ENCODE data around the gene CDCP2. TPM values are rescaled to one million over a fixed set of nuclear protein-coding genes. Genes with fewer than 3 reads are reported as not detected.

Gene CDCP2
- total RNA-seq, 2 donors from 2014 or later = 0.23 TPM; not detected in 1

- no peaks in the 10 kb centered on the region for H3K27me3 ChIP-seq (replicated peaks; ENCODE audit: insufficient read depth)
- H3K36me3 ChIP-seq = no peaks in the 10 kb centered on the region
- TF ChIP-seq POLR2AphosphoS5 (IDR thresholded peaks at IDR 0.05) (no peak), POLR2A (IDR thresholded peaks at IDR 0.05) (no peak), CTCF (IDR thresholded peaks at IDR 0.05) (no peak)
- H3K9me3 ChIP-seq = no peaks in the 10 kb centered on the region
- no peak for DNase-seq (ENCODE audit: low spot score)
- H3K4me3 ChIP-seq = no peak overlapping the region
- no peaks in the 10 kb centered on the region for H3K4me1 ChIP-seq (replicated peaks)
- intact Hi-C loops (cut with DNase I) = no loop called here
- no peak overlapping the region for H3K27ac ChIP-seq
- 90% methylated on average over 6 of the region's 6 CpGs for WGBS
Measured at GRCh38 chr1:54157401-54157800, 4.6 kb upstream of the CDCP2 start.

- WGBS = 94% methylated on average over 7 of the region's 7 CpGs
- H3K36me3 ChIP-seq = no peaks in the 10 kb centered on the region
- no peaks in the 10 kb centered on the region for H3K9me3 ChIP-seq
- DNase-seq (ENCODE audit: low spot score) = no peak
- no peak for TF ChIP-seq POLR2A (IDR thresholded peaks at IDR 0.05)
- no peak for TF ChIP-seq CTCF (IDR thresholded peaks at IDR 0.05)
- no peak for TF ChIP-seq POLR2AphosphoS5 (IDR thresholded peaks at IDR 0.05)
- no peaks in the 10 kb centered on the region for H3K4me1 ChIP-seq (replicated peaks)
- intact Hi-C loops (cut with DNase I) = no loop called here
- H3K27me3 ChIP-seq (replicated peaks; ENCODE audit: insufficient read depth) = no peaks in the 10 kb centered on the region
- H3K4me3 ChIP-seq = no peak overlapping the region
- no peak overlapping the region for H3K27ac ChIP-seq
Measured at GRCh38 chr1:54156986-54157385, 4.2 kb upstream of the CDCP2 start.

- TF ChIP-seq POLR2A (IDR thresholded peaks at IDR 0.05) (no peak), CTCF (IDR thresholded peaks at IDR 0.05) (no peak), POLR2AphosphoS5 (IDR thresholded peaks at IDR 0.05) (no peak)
- no peaks in the 10 kb centered on the region for H3K9me3 ChIP-seq
- H3K36me3 ChIP-seq = no peaks in the 10 kb centered on the region
- WGBS = 98% methylated on average over 3 of the region's 3 CpGs
- intact Hi-C loops (cut with DNase I) = no loop called here
- no peak overlapping the region for H3K27ac ChIP-seq
- no peak for DNase-seq (ENCODE audit: low spot score)
- H3K4me1 ChIP-seq (replicated peaks) = no peaks in the 10 kb centered on the region
- no peak overlapping the region for H3K4me3 ChIP-seq
- no peaks in the 10 kb centered on the region for H3K27me3 ChIP-seq (replicated peaks; ENCODE audit: insufficient read depth)
Measured at GRCh38 chr1:54156201-54156600, 3.4 kb upstream of the CDCP2 start.

- peak overlapping the region in 1 of 2 donors; percentile 51 for H3K27ac ChIP-seq
- H3K4me3 ChIP-seq = no peak overlapping the region
- TF ChIP-seq POLR2A (IDR thresholded peaks at IDR 0.05) = no peak
- TF ChIP-seq CTCF (IDR thresholded peaks at IDR 0.05) = no peak
- TF ChIP-seq POLR2AphosphoS5 (IDR thresholded peaks at IDR 0.05) = peak; percentile 73
- peak; percentile 74 for DNase-seq (ENCODE audit: low spot score)
- no peaks in the 10 kb centered on the region for H3K9me3 ChIP-seq
- intact Hi-C loops (cut with DNase I) = no loop called here
- H3K4me1 ChIP-seq (replicated peaks) = no peaks in the 10 kb centered on the region
- WGBS = 32% methylated on average over 19 of the region's 19 CpGs
- H3K36me3 ChIP-seq = no peaks in the 10 kb centered on the region
- no peaks in the 10 kb centered on the region for H3K27me3 ChIP-seq (replicated peaks; ENCODE audit: insufficient read depth)
Measured at GRCh38 chr1:54153535-54154439, 987 bp upstream of the CDCP2 start.

- no peak for TF ChIP-seq POLR2AphosphoS5 (IDR thresholded peaks at IDR 0.05)
- TF ChIP-seq CTCF (IDR thresholded peaks at IDR 0.05) = no peak
- TF ChIP-seq POLR2A (IDR thresholded peaks at IDR 0.05) = no peak
- H3K4me1 ChIP-seq (replicated peaks) = no peaks in the 10 kb centered on the region
- intact Hi-C loops (cut with DNase I) = no loop called here
- no peak overlapping the region for H3K27ac ChIP-seq
- no peaks in the 10 kb centered on the region for H3K36me3 ChIP-seq
- WGBS = 84% methylated on average over 5 of the region's 5 CpGs
- no peaks in the 10 kb centered on the region for H3K27me3 ChIP-seq (replicated peaks; ENCODE audit: insufficient read depth)
- H3K9me3 ChIP-seq = no peaks in the 10 kb centered on the region
- DNase-seq (ENCODE audit: low spot score) = no peak
- no peak overlapping the region for H3K4me3 ChIP-seq
Measured at GRCh38 chr1:54151013-54151412, 1.8 kb downstream of the CDCP2 start.

Data from prostate gland (tissue), 2 donors.